GM12892 (cell line): ENCODE data around the gene KCNIP3.

ENCODE experiments used
- POLR2AphosphoS5 ChIP-seq: IDR thresholded peaks from 2 replicates; pipeline ENCODE4 v1.6.1; 2011; ENCODE audit warnings: low read depth, low read length, control low read depth
- TAF1 ChIP-seq: IDR thresholded peaks from 2 replicates; pipeline ENCODE4 v1.6.1; 2011; ENCODE audit warnings: low read depth, mild to moderate bottlenecking, control low read depth, low read length, borderline replicate concordance

- TF ChIP-seq TAF1 (no peak), POLR2AphosphoS5 (no peak)
Measured at GRCh38 chr2:95323347-95324155, 26.4 kb downstream of the KCNIP3 start.
